Measurements from ENCODE around the gene SLC7A14.
"Not testable (repeated sequence)": the region's sequence is repeated elsewhere in the genome, so short reads cannot be mapped to it uniquely, and the experiment has no call there.

The SLC7A14 gene

DNA sequence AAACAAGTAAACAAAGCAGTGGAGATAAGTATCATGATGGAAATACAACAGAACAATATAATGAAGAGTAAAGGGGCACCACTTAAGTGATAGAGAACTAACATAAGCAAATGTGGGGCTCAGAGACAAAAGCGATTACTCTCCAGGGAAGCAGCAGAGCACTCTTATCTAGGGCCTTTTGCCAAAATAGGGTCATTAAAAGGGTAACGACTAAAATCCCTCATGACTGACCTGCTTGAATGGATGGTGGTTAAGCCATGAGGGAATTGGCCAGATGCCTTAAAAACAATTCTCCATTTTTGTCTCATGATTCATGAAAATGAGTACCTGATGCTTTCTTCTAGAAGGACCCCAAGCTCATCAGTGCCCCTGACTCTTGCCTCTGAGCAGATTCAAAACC is 3.2 kb upstream of the SLC7A14 start:
- DNase-seq: peak; percentile 25

DNA sequence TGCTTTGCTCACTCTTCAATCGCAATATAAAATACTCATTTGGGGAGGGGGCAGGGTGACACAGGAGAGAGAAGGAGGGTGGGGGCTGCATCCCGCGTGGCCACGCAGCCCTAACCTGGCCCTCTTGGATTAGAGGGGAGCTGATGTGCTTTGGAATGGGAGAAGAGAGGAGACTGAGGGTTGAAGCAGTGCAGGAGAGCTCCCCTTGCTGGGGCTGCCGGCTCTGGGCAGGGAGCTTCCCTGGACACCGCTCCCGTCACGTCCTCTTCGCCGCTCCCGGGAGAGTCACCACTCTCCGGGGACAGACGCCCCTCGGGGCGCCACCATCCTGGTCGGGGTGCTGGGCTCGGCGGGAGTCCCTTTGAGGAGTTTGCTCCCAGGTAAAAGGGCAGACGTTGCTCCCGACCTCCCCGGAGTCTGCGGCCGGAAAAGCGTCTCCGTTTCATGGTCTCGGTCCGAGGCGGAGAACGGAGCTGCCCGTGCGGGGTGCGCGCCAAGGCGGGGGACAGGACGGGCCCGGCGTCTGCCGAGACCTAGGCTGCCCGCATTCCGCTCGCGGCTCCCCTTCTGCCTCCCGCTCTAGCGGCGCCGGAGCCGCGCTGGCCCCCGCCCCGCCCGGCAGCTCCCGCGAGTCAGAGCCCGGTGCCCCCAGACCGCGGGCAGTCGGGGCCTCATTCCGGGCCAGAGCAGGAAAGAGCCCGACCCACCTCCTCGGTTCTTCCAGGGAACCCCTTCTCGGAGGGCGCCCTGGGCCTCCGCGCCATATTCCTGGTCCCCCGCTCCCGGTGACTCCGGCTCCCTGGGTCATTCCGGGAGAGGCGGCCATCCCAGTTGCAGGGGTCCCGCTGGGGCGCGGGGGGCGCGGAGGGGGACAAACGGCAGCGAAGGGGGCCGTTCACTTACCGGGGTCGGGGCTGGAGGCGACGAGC is 603 bp downstream of the SLC7A14 start:
- no peak for DNase-seq

DNA sequence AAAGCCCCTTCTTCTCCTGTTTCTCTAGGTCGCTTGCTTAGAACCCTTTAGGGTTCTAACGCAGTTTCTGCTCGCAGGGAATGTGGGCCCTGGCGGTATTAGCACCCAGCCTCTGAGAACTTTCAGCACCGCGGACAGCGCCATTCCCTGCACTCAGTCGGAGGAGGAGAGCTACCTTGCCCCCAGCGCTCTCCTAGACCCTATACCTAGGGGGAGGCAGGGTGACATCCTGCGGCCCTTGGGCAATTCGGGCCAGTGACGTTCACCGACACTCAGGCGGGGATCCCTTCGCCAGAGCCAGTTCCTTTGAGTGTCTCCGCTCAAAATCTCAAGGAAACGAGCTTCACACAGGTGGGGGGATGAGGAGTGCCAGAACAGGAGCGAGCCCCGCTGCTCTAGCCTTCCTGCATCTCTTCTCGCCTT is 1.3 kb downstream of the SLC7A14 start:
- no peak for DNase-seq

DNA sequence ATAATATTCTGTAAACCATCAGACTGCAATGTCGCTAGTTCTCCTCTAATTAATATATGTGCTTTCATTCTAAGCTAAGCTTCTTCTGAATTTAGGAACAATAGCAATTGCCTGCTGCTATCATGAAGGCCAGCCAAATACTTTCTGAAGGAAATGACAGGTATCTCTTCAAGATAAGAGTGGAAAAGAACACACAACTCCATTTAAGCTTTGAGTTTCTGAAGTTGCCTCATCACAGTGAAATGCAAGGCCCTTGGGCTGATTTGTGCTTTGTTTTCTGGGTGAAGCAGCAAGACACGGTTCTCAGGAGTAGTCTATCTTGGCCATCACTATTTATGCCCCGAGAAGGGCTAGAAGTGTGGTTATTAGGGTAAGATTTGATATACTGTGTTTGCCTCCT is 6.2 kb downstream of the SLC7A14 start:
- no peak for DNase-seq

DNA sequence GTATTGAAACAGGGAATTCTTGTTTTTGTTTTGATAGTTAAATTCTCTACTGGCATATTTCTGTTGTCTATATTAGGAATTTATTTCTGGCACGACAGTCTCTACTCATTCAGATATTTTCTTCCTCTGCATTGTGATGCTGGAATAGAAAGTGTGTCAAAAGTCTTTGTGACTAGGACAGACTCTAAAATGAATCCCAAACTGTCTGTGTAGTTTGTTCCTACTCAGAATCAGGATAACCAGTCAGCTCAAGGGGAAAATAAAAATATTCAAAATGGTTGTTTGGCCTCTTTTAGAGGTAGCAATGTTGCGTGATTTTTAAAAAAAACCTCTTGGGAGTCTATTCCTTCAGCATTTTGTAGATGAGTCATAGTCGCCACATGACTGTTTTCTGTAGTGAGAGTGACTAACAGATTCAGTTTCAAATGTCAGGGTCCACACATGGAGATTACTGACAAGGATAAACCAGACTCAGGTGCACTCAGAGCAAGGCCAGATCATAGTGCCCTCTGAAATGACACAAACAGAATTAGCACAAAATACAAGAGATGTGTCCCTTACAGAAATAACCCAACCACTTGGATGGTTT is 13.1 kb downstream of the SLC7A14 start:
- no peak for DNase-seq

DNA sequence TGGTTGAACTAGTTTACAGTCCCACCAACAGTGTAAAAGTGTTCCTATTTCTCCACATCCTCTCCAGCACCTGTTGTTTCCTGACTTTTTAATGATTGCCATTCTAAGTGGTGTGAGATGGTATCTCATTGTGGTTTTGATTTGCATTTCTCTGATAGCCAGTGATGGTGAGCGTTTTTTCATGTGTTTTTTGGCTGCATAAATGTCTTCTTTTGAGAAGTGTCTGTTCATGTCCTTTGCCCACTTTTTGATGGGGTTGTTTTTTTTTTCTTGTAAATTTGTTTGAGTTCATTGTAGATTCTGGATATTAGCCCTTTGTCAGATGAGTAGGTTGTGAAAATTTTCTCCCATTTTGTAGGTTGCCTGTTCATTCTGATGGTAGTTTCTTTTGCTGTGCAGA is 18.3 kb downstream of the SLC7A14 start:
- DNase-seq: not testable (repeated sequence)

DNA sequence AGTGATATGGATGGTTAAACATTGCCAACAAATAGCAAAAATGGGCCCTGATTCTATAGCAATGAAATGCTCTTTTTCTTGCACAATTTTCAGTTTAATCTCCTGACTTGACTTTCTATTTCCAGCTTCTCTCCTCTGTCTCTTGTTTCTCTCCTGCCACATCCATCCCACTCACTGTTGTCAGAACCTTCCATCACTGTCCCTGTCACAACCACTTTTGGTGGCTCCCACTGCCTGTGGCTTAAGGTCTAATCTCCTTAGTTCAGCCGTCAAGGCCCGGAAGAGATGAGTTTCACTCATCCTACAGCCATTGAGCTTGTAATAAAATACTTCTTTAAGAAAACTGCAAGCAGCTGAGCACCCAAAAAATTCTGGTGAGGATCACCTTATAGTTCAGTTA is 19.5 kb downstream of the SLC7A14 start:
- no peak for DNase-seq

DNA sequence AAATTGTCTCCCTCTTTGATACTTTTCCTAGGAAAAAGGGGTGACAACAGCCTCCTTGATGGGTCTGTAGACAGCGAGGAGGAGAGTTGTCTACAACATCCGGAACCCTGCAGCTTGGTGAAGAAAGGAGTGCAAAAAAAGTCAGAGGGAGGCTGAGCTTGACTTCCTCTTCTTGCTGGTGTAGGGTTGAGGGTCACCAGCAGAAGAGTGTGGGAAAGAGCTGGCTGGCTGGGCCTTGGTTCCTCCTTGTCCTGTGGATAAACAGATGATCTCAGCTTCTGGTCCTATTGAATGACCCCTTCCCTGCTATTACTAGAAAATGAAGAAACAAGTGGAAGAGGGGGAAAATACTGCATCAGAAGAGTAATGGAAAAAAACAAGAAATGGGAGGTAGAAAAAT is 20.4 kb downstream of the SLC7A14 start:
- no peak for DNase-seq

DNA sequence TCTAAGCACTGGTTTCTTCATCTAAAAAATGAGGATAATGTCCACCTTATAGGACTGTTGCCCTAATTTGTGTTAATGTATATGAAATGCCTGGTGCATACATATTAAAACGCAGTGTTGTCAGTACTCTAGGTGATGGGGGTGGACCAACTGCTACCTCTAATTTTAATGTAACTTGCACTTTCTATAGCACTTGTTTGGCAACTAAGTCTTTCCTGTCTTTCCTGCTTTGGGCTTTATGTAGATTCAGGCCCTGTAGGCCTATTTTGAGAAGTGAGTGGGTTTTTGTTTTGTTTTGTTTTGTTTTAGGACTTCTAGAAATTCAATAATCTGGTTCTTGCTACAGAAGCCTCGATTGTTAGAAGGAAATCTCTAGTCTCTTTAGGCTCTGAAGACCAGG is 21.2 kb downstream of the SLC7A14 start:
- no peak for DNase-seq

DNA sequence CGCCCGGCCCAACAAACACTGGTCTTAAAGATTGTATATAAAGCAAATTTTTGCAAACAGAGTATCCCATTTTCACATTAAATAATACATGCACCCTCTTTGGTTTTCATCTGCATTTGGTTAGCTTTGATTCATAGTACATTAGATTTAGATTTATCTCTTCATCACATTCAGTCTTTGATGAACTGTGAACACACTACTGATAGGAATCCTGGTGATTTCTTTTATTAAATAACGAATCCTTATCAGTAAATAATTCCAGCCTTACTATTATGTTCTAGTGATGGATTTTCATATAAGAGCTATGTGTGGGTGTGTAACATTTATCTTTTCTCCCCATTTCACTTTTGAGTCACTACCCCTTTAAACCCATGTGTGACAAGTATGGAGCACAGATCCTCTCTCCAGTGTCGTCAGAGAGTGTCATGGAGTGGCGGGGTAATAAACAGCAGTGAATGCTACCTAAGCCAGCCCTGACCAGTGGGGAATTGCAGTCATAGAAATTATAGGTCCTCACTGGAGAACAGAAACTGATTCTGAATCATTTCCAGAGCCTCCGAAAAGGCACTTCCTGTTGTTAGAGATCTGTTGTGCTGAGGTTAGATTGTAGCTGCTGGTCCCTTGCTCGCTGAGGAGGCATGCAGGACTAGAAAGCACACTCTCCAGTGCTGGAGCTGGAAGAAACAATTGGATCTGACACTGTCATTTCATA is 22.0 kb downstream of the SLC7A14 start:
- no peak for DNase-seq

DNA sequence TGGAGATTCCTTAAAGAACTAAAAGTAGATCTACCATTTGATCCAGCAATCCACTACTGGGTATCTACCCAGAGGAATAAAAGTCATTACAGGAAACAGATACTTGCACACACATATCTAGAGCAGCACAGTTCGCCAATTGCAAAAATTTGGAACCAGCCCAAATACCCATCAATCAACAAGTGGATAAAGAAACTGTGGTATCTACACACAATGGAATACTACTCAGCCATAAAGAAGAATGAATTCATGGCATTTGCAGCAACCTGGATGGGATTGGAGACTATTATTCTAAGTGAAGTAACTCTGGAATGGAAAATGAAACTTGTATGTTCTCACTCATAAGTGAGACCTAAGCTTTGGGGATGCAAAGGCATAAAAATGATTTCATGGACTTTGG is 23.8 kb downstream of the SLC7A14 start:
- no peak for DNase-seq

DNA sequence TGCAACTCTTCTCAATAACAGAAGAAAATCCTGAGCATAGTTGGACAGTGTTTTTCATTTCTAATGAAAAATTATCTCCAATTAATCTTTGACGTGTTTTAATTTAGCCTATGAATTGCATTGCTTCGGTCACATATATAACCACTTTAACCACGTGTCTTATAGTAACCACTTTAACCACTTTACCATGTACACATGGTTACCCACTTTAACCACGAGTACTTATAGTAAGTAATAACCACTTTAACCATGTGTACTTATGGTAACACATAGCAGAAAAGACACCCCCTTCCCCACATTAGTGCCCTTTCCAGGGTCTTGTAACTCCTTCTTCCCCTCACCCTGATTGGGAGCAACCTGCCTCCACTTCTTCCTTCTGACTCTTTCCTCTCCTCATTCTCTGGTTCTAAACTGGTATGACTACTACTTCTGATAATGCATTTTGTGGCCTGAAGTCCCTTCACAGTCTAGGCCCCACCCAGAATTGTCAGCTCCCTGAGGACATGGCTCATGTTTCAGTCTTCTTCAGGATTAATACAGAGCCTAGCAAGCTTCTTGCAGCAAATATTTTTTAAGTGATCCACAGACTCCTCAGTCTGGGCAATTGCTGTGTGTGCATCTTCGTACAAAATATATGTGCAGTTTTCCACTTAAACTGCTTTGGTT is 25.0 kb downstream of the SLC7A14 start:
- no peak for DNase-seq

DNA sequence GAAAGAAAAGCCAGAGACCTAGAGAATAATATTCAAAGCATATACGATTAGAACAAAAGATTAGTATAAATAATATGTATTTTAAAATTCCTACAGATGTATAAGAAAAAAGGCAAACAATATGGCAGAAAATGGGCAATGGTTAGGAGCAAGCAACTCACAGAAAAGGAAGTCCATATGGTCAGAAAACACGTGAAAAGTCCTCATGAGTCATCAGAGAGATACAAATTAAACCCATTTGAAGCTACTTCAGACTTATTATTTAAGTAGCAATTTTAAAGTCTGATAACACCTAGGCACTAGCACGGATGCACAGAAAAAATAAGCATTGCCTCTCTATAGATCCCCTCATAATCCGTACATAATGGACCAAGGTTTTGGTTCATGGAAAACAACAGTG is 25.6 kb downstream of the SLC7A14 start:
- no peak for DNase-seq

DNA sequence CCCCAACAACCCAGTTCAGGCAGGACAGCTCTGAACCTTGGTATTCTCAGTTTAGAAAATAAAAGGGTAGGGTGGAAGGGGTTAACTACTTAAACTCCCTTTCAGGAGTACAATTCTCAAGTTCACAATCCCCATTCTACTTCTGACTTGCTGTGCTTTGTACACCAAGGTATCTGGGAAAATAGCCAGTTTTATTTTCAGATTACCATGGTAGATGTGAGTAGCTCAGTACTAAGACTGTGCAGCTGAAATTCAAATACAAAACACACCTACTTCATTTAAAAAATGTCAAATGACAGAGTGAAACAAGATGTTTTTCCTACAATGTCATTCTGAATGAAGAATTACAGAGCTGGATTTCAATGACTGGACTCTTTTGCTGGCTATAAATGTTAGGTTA is 27.4 kb downstream of the SLC7A14 start:
- no peak for DNase-seq

DNA sequence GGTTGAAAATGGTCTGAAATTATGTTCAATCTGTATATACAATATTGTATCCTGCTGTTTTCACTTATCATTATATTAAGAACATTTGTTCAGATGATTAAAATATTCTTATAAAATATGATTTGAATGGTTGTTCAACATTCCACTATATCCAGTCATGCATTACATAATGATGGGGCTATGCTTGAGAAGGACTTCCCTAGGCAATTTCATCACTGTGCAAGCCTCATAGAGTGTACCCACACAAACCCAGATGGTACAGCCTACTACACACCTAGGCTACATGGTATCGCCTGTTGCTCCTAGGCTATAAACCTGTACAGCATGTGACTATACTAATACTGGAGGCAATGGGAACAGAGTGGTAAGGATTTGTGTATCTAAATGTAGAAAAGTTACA is 30.5 kb downstream of the SLC7A14 start:
- no peak for DNase-seq

DNA sequence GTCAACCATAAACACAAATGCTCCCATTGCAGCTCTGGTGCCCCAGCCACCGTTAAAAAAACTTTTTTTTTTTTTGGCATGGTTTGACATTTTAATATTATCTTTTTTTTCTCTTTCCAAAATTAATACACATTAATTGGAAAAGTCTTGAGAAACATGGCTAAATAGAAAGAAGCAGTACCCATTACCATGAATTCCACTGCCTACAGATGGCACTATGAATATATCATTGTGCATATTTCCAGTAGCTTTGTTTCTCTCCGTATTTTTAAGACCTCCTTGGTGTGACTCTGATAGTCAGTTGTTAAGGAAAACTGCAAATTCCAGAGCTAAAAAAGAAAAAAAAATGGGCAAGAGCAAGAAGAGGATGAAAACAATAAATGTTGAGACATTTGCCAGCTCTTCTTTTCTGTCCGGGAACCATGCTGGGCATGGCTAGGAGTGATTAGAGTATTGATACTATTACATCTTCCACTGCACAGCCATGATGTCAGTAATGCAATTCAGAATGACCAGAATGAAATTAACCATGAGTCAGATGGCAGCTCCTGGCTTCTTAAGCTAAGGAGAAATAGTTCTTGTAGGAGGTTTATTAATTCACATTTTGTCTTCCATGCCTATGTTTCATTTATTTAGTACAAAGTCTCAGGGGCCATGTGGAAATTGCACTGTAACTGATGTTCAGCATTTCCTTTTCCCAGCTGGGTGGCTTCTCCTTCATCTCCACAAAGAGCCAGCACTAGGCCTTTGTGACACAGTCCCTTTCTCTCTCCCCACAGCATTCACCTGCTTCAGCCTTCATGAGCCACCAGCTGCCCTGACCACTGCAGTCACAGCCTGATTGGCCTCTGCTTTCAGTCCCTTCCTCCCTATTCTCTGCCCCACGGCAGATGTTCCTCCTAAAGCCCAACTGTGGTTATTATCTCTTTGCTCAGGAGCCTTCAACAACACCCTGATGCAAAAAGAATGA is 31.8 kb downstream of the SLC7A14 start:
- DNase-seq: no peak

DNA sequence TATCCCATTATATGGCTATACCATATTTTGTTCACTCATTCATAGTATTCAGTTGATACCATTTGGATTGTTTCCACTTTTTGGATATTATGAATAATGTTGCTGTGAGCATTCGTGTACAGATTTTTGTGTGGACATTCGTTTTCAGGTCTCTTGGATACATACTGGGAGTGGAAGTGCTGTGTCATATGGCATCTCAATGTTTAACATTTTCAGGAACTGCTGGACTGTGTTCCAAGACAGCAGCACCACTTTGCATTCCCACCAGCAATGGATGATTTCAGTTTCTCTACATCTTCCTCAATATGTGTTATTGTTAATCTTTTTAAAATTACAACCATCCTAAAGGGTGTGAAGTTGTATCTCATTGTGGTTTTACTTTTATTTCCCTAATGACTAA is 34.6 kb downstream of the SLC7A14 start:
- no peak for DNase-seq

DNA sequence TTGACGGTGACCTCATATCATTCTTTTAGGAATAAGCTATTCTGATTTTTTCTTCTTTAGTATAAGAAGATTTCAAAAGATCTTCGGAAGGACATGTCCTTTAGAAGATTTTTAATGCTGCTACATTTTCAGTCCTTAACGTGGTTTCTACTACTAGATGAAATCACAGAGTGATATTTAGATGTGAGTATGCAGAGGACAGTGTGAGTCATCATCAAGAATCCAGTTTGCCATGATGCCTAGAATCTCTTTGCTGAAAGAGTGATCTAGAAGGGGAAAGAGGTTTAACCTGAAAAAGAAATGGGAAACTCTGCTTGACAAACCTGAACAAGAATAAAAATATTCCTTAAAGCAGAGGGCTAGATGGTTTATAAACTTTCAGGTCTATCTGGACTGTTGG is 43.2 kb downstream of the SLC7A14 start:
- no peak for DNase-seq

DNA sequence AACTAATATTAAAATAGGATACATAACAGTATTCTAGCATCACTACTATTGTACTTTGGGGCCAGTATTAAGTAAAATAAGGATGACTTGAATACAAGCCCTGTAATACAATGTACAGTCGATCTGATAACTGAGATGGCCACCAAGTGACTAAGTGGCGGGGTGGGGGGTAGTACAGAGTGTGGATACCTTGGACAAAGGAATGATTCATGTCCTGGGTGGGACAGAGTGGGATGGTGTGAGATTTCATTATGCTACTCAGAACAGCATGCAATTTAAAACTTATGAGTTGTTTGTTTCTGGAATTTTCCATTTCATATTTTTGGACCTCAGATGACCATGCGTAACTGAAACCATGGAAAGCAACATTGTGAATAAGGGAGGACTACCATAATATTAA is 46.0 kb downstream of the SLC7A14 start:
- no peak for DNase-seq

DNA sequence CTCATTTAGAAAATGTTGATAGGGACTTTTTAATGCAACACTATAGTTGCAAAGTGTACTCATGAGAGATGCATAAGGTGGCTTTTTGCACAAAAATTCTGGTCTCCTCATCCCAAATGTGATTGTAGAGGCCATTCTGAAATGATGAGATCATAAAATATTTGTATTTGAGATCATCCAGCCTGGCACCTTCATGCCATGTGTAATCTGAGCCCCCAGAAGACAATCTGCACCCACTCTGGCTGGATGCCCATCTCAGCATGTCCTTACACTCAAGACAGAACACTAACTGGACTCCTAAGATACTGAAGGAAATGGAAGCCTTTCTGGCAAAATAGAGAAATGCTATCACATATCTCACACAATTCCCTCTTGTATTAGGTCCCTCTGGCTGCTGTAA is 49.2 kb downstream of the SLC7A14 start:
- DNase-seq: no peak

DNA sequence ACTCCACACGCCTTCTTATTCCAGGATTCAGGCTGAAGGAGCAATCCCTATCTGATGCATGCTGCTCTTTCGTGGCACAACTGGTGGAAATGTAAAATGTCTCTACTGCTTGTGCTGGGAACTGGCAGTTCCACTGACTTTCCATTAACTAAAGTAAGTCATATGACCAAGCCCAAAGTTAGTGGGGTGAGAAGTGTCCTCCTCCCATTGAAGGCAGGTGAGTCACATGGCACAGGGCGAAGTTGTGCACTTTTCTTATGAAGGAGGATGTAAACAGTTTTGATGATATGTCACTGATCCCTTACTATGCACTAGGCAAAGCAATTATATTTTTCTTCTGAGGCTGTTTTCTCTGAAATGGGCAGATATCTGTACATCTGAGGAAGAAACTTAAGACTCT is 51.6 kb downstream of the SLC7A14 start:
- no peak for DNase-seq

DNA sequence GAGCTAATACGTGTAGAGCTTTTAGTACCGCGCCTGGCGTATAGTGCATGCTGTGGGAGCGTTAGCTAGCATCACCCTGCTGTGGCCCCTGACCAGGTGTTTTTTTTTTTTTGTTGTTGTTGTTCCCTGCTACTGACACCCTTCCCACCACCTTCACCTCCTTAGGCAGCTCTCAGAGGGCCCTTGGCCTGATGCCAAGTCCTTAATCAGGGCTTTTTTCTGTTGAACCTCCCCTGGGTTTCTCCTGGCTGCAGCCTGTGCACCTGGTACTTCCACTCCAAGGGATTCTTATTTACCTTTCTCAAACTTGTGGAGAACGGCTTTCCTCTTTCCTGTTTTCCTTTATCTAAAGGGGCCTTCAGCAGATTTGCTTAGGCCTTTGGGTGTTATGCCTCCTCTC is 53.3 kb downstream of the SLC7A14 start:
- DNase-seq: peak; percentile 43

All from NCI-H1436 treated with DMSO at 0.1 percent for 48 hours (cell line).